DOHH2 (cell line): ENCODE data around the gene SLX4IP.

Source experiments
- H3F3A ChIP-seq: fragments of 200-600 bp; sonication (generic), shearing (Covaris generic); 2 replicates; pipeline ENCODE4 v1.6.0; 2016; ENCODE audit warnings: antibody characterized with exemption, mild to moderate bottlenecking; ENCODE audit not compliant: control insufficient read depth, insufficient read depth
- H3K27ac ChIP-seq: fragments of 200-600 bp; sonication (generic); 2 replicates; pipeline ENCODE4 v1.5.1; 2014; ENCODE audit warnings: low read depth, mild to moderate bottlenecking, low read length, moderate library complexity
- H3K27me3 ChIP-seq: fragments of 200-600 bp; sonication (generic); 2 replicates; pipeline ENCODE4 v1.6.1; 2014; ENCODE audit warnings: mild to moderate bottlenecking, low read length, mixed read lengths; ENCODE audit not compliant: control insufficient read depth
- H3K36me3 ChIP-seq: fragments of 200-600 bp; sonication (generic); 2 replicates; pipeline ENCODE4 v1.6.1; 2014; ENCODE audit warnings: mild to moderate bottlenecking, low read length, moderate library complexity, mixed read lengths; ENCODE audit not compliant: control insufficient read depth
- H3K4me1 ChIP-seq: fragments of 200-600 bp; sonication (generic); 2 replicates; pipeline ENCODE4 v1.6.1; 2014; ENCODE audit warnings: mild to moderate bottlenecking, low read length, mixed read lengths; ENCODE audit not compliant: control insufficient read depth
- H3K4me2 ChIP-seq: fragments of 200-600 bp; sonication (generic); 2 replicates; pipeline ENCODE4 v1.6.0; 2014; ENCODE audit warnings: mild to moderate bottlenecking, low read length, moderate library complexity
- H3K4me3 ChIP-seq: fragments of 200-600 bp; sonication (generic); 2 replicates; pipeline ENCODE4 v1.5.1; 2014; ENCODE audit warnings: mild to moderate bottlenecking, low read length, mixed read lengths
- H3K79me2 ChIP-seq: fragments of 200-600 bp; sonication (generic); 2 replicates; pipeline ENCODE4 v1.6.1; 2014; ENCODE audit warnings: mild to moderate bottlenecking, low read length, mixed read lengths; ENCODE audit not compliant: control insufficient read depth
- H3K9me2 ChIP-seq: fragments of 200-600 bp; sonication (generic); replicated peaks from 2 replicates; pipeline ENCODE4 v1.6.1; 2014; ENCODE audit warnings: mild to moderate bottlenecking, low read length, mixed read lengths; ENCODE audit not compliant: control insufficient read depth
- H3K9me3 ChIP-seq: fragments of 200-600 bp; sonication (generic); 2 replicates; pipeline ENCODE4 v1.6.1; 2014; ENCODE audit warnings: antibody characterized with exemption, low read length, mixed read lengths; ENCODE audit not compliant: control insufficient read depth, insufficient read depth
- H4K20me1 ChIP-seq: fragments of 200-600 bp; sonication (generic); 2 replicates; pipeline ENCODE4 v1.6.0; 2014; ENCODE audit warnings: low read depth, mild to moderate bottlenecking, antibody characterized with exemption, low read length, moderate library complexity; ENCODE audit not compliant: control insufficient read depth, insufficient read depth
- EZH2phosphoT487 ChIP-seq: fragments of 200-600 bp; sonication (generic); IDR thresholded peaks from 2 replicates; pipeline ENCODE4 v1.6.1; 2017; ENCODE audit warnings: borderline replicate concordance, mild to moderate bottlenecking, antibody characterized with exemption, low read length, moderate library complexity, mixed read lengths
- TF ChIP-seq, protein P1 (sequence below): fragments of 200-600 bp; sonication (generic); IDR thresholded peaks from one replicate; pipeline ENCODE4 v1.5.1; 2014; ENCODE audit warnings: antibody characterized with exemption, mild to moderate bottlenecking, low read depth, low read length; ENCODE audit not compliant: poor library complexity, severe bottlenecking

The SLX4IP gene

DNA sequence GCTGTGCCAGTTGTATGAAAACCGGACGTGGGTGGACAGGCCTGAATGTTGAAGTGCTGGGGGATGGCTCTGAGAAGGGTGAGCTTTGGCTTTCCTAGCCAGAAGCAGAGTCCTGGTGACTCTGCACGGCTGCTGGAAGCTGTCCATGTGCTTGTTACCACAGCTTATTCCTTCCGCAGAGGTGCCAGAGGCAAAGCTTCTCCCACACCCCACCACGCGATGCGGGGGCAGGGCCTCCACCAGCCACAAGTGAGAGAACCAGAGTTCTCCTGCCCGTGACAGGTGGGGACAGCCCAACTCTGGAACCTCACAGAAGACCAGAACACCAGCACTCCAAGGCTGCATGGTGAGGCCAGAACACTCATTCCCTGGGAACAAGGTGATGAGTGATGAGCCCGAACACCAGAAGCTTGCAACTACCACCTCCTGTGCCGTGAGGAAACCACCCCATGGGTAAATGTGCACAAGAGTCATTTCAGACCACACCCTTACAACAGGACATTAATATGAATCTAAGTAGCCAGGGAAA lies 202.0 kb downstream of the SLX4IP start:
- no peak overlapping the region for H3K27ac ChIP-seq
- no peaks in the 10 kb centered on the region for H3K79me2 ChIP-seq
- H3K36me3 ChIP-seq = no peaks in the 10 kb centered on the region
- peaks cover 9% of the 10 kb centered on the region for H3K27me3 ChIP-seq
- no peak overlapping the region for H3K4me2 ChIP-seq
- peaks cover 13% of the 10 kb centered on the region for H3K4me1 ChIP-seq
- H3F3A ChIP-seq = no peaks in the 10 kb centered on the region
- H4K20me1 ChIP-seq = no peaks in the 10 kb centered on the region
- H3K9me2 ChIP-seq = no peaks in the 10 kb centered on the region
- TF ChIP-seq, protein P1, sequence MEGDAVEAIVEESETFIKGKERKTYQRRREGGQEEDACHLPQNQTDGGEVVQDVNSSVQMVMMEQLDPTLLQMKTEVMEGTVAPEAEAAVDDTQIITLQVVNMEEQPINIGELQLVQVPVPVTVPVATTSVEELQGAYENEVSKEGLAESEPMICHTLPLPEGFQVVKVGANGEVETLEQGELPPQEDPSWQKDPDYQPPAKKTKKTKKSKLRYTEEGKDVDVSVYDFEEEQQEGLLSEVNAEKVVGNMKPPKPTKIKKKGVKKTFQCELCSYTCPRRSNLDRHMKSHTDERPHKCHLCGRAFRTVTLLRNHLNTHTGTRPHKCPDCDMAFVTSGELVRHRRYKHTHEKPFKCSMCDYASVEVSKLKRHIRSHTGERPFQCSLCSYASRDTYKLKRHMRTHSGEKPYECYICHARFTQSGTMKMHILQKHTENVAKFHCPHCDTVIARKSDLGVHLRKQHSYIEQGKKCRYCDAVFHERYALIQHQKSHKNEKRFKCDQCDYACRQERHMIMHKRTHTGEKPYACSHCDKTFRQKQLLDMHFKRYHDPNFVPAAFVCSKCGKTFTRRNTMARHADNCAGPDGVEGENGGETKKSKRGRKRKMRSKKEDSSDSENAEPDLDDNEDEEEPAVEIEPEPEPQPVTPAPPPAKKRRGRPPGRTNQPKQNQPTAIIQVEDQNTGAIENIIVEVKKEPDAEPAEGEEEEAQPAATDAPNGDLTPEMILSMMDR = no peak
- TF ChIP-seq EZH2phosphoT487 = no peak
- H3K9me3 ChIP-seq = no peaks in the 10 kb centered on the region
- no peak overlapping the region for H3K4me3 ChIP-seq

DNA sequence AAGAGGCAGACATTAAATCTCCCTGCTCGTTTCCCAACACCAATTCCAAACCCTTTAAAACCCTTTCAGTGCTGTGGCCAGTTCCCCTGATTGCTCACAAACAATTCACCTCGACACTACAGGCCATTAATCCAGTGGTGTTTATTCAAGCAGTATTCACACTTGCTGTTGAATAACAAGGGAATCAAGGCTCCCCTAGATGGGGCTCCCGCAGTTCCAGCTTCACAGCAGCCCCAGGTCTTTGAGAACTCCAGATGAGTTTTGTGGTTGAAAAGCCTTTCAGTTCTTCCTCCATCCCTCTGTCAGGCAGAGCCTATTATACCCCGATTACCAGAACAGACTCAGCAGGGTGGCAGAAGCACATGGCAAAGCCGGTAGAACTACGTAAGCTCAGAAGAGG lies 202.5 kb downstream of the SLX4IP start:
- no peaks in the 10 kb centered on the region for H3K36me3 ChIP-seq
- peaks cover 9% of the 10 kb centered on the region for H3K27me3 ChIP-seq
- H3K4me3 ChIP-seq = no peak overlapping the region
- H3K27ac ChIP-seq = no peak overlapping the region
- peaks cover 13% of the 10 kb centered on the region for H3K4me1 ChIP-seq
- H3K79me2 ChIP-seq = no peaks in the 10 kb centered on the region
- H3K9me2 ChIP-seq = no peaks in the 10 kb centered on the region
- H3F3A ChIP-seq = no peaks in the 10 kb centered on the region
- no peaks in the 10 kb centered on the region for H3K9me3 ChIP-seq
- H4K20me1 ChIP-seq = no peaks in the 10 kb centered on the region
- TF ChIP-seq, protein P1 = no peak
- TF ChIP-seq EZH2phosphoT487 = no peak
- no peak overlapping the region for H3K4me2 ChIP-seq

DNA sequence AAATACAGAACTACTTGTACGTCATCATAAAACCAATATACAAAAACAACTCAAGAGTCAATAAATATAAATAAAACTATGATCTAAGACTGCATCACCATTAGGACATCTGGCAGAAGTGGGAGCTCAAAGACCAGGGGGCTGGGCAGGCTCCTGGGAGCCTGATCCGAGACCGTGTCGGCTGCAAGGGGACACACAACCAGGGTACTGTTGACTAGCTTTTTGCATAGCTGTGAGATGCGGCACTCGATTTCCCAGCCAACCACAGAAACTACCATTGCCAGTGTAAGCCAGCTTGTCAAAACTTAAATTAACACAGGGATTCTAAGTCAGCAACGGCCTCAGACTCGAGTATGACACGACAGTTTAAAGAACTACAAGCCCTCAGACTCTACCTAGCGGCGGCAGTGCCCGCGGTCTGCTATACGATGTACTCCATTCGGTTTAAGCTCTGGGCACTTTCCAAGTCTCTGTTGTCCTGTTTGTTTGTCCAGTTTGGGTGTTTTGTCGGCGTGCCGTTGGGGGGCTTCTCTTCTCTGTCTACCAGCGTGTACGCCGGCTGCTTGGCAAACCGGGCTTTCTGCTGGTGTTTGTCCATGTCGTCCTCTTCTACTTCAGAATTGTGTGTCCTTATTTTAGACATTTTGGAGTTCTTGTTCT lies 204.1 kb downstream of the SLX4IP start:
- Histone ChIP-seq H3K27ac (no peak overlapping the region), H3K4me3 (no peak overlapping the region), H4K20me1 (no peaks in the 10 kb centered on the region), H3K4me1 (peaks cover 3% of the 10 kb centered on the region; the same call in 1 of the 2 replicates), H3K9me2 (no peaks in the 10 kb centered on the region), H3K79me2 (no peaks in the 10 kb centered on the region), H3K27me3 (peaks cover 3% of the 10 kb centered on the region), H3K36me3 (no peaks in the 10 kb centered on the region), H3K4me2 (no peak overlapping the region), H3F3A (no peaks in the 10 kb centered on the region), H3K9me3 (no peaks in the 10 kb centered on the region)
- TF ChIP-seq, protein P1 = no peak
- TF ChIP-seq EZH2phosphoT487 = no peak
